Amniotic epithelial cell (primary cell): ENCODE measurements around the gene GALNT7.

Experiments
- DNase-seq: peaks from one replicate; pipeline ENCODE4 v3.0.0-alpha.2; 2010; ENCODE audit warnings: low read depth

The GALNT7 gene

DNA sequence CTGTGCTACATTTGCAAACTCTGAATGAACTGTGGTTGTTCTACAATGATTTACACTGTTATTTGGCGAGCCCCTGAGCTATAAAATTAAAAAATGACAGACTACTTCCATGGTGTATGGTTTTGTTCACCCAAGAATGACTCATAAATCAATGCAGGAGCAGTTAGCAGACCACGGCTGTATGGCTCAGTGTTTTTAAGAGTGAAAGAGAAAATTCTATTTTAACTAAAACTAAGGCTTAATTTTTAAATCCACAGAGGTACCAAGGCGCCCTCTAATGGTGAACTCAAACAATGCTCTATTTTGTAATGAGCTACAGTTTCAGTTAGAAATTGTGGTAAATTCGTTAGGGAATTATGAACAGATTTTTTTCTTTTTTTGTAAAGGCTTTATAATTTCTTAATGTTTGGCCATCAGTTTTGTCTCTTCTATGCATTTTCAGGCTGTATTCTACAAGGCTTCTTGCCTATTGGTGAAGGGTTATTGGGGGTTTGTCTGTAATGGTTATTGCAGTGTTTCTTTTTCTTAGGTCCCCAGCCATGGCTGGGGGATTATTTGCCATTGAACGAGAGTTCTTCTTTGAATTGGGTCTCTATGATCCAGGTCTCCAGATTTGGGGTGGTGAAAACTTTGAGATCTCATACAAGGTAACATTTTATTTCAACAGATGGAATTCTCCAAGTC, 133.0 kb downstream of the GALNT7 start:
- DNase-seq, result peak; percentile 43

DNA sequence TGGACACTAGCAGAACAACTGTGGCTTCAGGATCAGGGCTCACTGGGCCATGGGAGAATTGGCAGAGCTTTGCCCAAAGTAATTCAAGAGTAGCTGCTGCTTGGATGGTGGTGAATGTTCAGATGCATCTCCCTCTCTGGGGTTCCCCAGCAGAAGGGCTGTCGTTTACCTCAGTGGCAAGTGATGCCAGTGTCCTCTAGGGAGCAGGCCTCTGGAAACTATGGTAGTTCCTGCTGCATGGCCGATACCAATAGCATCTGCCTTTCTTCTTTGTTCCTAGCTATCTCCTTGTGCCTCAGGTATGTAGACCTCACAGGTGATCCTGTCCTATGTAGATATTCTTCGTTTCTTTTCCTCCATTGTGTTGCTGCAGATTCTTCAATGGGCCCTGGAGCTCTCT, 139.2 kb downstream of the GALNT7 start:
- no peak for DNase-seq

DNA sequence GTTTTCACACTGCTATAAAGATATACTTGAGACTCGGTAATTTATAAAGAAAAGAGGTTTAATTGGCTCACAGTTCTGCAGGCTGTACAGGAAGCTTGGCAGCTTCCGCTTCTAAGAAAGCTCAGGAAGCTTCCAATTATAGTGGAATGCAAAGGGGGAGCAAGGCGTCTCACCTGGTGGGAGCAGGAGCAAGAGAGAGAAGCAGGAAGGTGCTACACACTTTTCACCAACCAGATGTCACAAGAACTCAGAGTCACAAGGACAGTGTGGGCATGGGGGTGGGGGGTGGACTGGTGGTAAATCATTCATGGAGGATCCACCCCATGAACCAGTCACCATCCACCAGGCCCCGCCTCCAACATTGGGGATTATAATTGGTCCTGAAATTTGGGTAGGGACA, 142.8 kb downstream of the GALNT7 start:
- no peak for DNase-seq

DNA sequence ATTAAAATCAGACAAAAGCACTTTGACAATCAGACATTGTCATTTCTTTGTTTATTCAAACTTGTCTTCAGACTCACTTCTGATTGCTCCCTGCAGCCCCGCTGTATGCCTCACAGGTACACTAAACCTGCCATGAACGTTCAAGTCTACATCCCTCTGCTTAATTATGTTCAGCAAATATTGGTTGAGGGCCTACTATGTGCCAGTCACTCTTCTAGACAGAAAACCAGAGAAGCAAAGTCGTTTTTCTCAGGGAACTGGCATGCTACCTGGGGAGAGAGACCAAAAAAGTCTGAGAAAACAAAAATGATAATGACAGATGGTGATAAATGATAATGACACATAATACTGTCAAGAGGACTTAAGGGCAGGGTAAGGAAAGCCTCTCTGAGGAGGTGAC, 146.1 kb downstream of the GALNT7 start:
- no peak for DNase-seq

DNA sequence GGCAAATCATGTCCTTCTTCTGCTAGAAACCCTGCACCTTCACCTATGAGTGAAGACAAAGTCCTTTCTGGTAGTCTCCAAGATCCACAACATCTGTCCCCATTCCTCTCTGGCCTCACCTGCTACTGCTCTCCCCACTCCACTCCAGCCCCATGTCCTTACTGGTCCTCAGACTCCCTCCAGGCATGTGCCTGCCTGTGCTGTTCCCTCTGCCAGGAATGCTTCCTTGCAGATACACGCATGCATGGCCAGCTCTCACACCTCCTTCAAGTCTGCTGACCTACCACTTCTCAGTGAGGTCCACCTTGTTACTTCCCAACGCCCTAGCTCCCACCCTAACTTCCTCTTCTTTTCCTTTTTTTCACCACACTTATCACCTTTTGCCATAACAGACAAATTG, 147.4 kb downstream of the GALNT7 start:
- DNase-seq, result no peak

DNA sequence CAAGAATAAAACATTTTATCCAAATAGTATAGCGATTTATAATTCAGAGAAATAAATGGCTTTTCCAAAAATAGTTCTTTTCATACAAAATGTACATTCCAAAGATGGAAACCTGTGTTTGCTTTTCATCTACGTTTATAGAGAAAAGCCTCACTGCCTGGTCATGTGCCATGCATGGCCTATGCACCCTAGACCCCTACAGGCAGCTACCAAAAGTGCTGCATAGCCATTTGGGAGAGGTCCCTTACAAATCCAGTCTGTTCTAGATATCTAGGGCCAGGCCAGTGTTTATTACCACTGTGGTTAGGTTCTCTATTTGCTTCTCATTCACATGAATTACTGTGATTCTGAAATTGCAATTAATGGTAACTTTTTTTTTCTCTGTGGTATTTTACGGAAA, 148.4 kb downstream of the GALNT7 start:
- DNase-seq, result no peak

DNA sequence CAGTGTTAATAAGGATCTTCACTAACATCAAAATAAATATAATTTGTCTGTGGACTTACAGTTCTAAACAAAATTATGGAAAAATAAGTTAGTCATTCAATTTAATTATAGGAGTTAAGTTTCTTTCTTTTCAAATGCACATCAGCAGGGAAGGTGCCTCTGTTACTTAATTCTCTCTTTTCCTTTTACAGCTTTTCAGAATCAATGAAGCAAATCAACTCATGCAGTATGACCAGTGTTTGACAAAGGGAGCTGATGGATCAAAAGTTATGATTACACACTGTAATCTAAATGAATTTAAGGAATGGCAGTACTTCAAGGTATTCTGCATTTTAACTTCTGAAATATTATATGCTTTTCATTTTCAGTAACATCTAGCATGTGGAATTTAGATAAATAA, 149.6 kb downstream of the GALNT7 start:
- no peak for DNase-seq

DNA sequence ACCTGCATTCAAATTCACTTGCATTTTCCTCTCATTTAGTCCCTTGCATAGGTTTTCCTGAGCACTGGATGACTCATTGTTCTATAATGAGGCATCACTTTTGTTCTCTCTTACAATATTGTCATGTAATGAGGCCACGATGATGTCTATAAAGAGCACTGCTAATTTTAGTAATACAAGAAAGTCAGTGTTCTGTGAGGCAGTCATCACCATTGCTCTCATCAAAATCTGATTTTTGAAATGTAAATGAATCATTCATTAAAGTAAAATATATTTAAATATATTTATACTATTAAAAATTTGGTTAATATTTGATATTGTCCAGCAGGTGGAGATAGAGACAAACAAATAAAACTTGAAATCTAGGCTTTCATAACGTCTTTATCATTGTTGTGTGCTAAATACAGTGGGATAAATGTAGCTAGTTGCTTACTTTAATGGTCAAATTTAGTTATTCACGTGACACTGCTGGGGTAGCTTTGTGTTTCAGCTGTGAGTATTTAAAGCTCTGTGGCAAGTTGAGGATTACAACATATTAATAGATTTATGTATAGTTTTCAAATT, 150.1 kb downstream of the GALNT7 start:
- peak; percentile 60 for DNase-seq

DNA sequence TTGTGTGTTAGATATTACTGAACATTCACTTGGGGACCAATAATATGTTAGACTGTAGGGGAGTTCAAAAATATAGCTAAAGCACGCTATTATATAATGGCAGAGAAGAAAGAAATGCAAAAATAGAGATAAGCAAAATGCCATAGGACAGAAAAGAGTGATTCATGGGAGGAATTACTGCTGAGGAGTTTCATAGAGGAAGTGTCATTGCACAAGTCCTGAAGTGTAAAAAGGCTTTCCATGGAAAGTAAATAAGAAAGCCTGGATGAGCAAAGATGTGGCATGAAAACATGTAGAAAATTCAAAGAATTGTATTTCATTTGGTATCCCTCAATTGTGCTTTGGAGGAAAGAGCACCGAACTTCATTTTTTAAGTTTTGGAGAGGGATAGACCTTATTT, 151.1 kb downstream of the GALNT7 start:
- peak; percentile 73 for DNase-seq

DNA sequence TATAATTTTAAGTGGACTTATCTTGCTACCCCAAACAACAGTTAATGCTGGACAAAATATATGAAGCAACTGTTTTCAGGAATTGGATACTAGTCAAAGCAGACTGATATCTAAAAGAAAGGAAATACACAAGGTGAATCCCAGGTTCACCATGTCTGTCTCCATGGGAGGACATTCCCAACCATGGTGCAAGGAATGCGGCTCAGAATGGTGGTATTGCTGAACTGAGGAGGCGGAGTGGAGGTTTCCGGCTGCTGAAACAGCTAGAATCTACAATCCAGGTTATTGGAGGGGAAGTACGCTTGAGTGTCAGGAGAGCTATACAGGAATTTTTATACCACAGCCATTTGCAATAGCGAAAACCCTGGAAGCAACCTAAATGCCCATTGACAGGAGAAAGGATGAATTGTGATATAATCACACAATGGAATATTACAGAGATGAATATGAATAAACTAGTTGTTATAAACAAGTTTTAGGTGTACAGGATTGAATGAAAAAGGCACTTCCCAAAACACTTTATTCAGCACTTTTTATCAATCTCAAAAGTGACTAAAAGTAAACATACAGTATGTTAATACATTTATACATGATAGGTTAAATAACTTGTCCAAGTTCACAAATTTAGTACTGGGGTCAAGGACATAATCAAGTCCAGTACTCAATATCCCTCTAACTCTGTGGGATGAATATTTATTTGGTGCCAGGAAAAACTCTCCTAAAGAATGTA, 156.6 kb downstream of the GALNT7 start:
- no peak for DNase-seq

DNA sequence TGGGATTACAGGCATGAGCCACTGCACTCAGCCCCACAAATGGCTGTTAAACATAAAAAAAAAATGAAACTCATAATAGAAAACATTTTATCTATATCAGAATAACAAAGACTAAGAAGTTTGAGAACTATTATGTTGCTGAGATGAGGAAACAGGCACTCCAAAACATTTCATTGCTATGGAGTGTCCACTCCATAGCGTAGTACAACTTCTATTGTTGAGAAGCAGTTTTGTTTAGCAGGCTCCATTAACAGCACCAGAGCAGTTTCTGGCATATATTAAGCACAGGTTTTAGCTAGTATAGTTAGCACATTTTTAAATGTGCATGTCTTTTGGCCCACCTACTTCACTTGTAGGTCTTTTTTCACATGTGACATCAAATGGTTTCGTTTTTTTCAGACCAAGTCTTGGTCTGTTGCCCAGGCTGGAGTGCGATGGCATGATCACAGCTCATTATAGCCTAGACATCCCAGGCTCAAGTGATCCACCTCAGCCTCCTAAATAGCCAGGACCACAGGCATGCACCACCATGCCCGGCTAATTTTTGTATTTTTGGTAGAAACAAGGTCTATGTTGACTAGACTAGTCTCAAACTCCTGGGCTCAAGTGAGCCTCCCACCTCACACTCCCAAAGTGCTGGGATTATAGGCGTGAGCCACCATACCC, 159.8 kb downstream of the GALNT7 start:
- no peak for DNase-seq

DNA sequence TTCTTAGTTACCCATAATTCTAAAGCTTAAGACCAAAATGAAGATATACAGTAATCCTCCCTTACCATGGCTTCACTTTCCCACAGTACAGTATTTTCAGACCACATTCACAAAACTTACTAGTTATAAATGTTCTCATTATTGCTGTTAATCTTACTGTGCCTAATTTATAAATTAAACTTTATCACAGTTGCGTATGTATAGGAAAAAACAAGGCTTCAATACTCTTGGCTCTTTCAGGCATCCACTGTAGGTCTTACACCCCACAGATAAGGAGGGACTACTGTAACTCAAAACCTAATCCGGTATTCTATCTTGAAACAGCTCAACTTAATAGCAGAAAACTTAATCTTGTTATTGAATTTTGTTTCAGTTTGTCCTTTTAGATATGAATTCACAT, 162.0 kb downstream of the GALNT7 start:
- DNase-seq, result no peak

DNA sequence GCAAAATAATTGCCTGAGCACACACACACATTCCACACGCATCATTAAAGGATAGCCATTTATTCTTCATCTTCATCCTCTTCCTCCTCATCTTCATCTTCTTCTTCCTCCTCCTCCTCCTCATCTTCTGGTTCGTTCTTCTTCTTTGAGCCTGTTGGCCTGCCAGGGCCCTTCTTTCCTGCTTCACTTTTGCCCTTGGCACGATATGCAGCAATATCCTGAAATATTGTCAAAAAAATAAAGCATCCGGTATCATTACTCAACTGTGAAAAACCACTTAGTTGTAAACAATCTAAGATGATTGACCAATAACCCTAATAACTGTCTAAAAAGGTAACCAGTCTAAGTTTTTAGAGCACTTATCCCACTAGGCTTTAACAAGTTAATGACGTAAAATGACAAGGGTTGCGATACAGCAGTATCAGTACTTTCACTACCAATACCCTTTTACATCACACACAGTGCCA, 163.4 kb downstream of the GALNT7 start:
- DNase-seq, result peak; percentile 43

DNA sequence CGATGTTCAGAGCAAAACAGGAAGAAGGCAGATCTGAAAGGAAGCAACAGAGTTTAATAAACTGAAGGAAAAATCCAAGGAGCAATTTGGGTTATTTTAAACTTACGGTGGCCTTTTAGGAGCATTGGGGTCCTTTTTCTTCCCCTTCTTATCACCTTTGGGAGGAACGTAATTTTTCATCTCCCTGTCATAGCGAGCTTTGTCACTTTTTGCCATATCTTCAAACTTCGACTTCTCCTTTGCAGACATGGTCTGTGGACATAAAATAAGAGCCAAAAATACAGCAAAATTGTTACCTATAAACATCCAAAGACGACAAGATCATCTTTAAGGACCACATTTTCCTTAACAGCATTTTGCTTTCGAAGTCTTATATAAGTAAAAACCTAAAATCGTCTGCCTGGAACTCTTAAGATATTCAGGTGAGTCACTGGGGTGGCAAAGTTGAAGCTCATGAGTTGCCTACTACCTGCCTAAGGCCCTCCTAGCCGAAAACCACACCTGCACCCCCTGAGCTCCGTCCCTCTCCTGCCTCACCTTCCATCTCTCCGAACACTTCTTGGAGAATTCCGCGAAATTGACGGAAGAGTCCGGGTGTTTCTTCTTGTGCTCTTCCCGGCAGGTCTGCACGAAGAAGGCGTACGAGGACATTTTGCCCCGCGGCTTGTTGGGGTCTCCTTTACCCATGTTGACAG, 164.5 kb downstream of the GALNT7 start:
- DNase-seq, result peak; percentile 12

DNA sequence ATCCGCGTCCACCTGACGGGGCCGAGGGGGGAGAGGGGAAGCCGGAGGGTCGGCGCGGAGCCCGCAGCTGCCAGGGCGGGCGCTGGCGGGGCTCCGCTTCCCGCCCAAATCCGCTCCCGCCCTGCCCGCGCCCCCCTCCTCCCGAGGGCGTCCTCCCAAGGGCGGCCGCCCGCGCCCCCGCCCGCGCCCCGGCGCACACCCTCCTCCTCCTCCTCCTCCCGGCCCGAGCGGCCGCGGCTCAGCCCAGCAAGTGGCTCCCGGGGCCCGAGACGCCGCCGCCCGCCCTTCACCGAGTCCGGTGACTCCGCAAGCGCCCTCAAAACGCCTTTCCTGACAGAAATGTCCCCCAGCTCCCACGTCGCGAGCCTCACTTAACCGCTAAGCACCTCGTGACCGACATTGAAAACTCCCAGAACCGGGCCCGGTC, 165.1 kb downstream of the GALNT7 start:
- DNase-seq, result no peak

DNA sequence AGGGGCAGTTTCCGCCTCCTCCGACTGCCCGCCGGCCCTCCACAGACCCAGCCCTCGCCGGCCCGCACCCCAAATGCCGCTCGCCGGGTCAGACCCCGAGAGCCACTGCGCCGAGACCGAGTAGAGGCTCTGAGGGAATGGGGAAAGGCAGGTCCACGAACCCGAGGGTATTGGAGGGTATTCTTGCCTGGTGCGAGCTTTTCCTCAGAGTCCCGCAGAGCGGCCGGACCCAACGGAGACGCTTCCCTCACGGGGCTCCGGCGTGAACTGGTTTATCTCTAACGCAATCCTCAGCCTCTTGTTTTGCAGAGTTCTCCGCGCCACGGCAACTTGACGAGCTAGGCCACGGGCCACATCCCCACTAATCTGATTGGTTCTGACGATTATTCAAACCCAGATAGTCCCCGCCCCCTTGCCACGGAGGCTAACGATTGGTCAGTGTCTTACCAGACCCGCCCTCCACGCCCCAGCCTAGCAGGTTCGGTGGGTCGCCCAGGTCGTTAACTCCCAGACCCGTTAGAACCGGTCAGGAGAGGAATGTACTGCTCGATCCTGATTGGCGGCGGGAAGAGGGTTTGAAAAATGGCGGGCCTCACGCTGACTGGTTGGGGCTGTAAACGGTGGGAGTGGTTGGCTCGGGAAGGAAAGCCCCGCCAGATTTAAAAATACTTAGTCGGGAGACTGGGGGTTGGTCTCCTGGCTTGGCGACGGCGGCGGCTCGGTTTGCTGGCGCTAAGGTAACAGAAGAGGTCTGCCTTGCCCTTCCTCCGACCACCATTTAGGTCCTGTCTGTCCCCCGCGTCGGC, 165.7 kb downstream of the GALNT7 start, which contains the start of gene HMGB2:
Gene HMGB2 (minus strand): TSS at position 274 of the 806 bp plus-strand sequence. CDS start 709 bp downstream, outside the sequence.
- DNase-seq, result peak; percentile 100

DNA sequence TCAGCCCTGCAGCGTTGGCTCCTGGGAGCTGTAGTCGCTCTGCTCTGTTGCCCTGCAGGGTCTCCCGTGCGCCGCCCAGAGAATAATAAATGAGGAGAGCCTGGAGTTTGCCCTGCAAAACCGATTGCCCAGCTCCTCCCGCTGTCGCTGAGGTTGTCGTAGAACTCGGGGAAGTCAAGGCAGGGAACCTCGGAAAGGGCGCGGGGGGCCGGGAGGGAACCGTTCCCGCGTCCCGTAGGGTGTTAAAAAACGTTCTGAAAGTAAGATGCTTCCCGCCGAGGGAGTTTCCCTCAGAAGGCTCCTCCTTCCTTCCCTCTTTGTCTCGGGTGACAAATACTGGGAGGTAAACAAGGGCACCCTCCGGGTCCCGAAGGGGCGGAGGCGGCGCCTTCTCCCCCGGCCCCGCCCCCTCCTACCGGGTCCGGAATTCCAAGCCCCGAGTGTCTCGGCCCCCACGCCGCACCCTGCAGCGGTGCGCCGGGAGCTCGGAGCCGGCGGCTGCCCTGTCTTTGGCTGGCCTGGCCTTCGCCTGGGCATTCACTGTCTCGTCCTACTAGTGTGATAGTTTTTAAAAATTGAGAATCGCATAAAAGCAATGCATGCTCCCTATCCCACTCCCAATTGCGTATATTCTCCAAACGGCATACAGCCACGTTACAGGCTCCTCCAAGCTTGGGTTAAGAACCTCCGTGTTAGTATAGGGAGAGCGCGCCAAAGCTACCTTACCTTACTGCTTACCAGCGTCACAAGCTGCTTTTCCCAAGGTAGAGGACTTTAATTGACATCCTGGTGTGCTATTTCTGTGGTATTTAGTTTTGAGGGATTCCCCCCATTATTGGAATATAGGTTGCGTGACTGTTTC, 166.5 kb downstream of the GALNT7 start:
- DNase-seq, result peak; percentile 57

DNA sequence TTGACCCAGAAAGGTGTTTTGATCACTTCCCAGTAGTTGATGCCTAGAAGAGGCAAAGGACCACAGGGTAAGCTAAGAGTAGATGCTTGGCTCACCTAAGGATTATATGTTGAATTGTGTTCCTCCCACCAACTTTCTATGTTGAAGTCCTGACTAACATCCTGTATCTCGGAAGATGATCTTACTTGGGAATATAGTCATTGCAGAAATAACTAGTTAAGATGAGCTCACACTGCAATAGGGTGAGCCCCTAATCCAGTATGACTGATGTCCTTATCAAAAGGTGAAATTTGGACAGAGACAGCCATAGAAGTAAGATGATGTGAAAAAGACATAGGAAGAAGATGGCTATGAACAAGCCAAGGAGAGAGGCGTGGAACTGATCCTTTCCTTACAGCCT, 168.9 kb downstream of the GALNT7 start:
- DNase-seq, result no peak

DNA sequence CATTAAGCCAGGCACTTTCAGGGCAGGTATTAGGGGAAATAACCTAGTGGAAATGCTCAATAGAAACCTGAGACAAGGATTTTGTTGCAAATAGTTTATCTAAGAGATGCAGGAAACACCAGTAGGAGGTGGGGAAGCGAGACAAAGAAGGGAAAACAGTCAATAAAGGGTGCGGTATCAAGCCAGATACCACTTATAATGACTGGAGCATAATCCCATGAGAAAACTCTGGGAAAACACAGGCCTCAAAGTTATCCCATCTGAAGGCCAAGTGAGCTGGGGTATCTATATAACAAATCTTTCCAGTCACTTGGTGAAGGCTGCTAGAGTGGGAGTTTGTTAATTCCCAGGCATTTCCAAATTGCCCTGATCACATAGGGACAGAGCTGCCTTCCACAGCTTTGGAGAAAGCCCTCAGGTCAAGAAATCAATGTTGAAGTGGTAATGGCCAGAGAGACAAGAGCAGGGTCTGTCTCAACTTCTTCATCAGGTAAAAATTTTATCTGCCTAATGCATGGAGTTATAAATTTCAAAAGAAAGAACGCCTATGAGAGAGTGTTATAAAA, 175.3 kb downstream of the GALNT7 start:
- no peak for DNase-seq

DNA sequence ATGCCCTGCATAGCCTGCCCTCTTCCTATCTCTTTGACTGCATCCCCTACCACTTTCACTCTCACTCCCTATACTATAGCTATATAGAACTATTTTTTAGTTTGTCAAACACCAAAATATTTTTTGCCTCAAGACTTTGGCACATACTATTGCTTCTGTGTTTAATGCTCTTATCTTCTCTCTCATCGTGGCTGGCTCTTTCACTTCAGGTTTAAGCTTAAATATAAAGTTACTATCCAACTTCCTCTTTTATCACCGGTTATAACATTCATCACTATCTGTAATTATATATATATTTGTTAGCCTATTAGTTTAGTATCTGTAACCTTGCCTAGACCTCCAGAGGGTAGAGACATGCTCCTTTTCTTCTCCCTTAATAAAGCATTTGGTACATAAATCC, 177.0 kb downstream of the GALNT7 start:
- no peak for DNase-seq
